ENCODE results near the gene DAB1.

The DAB1 gene

DNA sequence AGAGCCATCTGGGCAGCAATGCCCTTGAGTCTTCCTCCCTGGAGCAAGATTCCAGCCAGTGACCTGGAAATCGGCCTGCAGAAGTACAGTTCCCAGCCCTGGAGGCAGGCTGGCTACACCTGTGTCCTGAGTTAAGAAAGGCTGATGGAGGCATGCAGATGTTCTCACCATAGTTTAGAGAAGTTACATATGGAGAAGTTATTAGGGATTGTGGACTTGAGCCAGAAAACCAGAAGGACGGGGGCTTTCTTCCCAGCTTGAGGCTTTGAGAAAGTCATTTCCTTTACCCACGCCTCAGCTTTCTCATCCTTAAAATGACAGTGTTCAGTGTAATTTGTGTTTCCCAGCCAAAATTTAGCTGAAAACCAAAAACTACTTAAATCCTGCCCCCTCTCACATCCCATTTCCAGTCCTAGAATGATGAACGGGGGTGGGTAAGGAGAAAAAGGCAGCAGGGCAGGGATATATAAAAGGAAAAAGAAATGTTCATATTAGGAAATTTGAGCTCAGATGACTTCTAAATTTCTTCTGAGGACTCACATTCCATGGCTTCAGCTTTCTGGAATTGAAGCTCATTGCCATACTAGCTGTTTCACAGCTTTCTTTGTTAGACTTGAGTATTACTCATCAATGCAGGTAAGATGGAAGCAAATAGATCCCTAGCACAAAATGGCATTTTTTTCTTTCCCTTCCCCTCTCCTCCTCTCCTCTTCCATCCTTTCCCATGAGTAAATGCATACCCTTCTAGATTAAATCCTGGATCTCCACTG lies 443.7 kb downstream of the DAB1 start:
- H3K4me3 ChIP-seq (ENCODE audit: low read depth, low read length) = no peak overlapping the region
- in situ Hi-C loops (cut with HindIII; ENCODE audit: low sequenced_read_pairs) = no loop called here
- TF ChIP-seq, protein P1, sequence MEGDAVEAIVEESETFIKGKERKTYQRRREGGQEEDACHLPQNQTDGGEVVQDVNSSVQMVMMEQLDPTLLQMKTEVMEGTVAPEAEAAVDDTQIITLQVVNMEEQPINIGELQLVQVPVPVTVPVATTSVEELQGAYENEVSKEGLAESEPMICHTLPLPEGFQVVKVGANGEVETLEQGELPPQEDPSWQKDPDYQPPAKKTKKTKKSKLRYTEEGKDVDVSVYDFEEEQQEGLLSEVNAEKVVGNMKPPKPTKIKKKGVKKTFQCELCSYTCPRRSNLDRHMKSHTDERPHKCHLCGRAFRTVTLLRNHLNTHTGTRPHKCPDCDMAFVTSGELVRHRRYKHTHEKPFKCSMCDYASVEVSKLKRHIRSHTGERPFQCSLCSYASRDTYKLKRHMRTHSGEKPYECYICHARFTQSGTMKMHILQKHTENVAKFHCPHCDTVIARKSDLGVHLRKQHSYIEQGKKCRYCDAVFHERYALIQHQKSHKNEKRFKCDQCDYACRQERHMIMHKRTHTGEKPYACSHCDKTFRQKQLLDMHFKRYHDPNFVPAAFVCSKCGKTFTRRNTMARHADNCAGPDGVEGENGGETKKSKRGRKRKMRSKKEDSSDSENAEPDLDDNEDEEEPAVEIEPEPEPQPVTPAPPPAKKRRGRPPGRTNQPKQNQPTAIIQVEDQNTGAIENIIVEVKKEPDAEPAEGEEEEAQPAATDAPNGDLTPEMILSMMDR (IDR thresholded peaks at IDR 0.05; ENCODE audit: low read depth, low read length, missing control alignments) = no peak
- DNase-seq (ENCODE audit: low read depth) = no peak

DNA sequence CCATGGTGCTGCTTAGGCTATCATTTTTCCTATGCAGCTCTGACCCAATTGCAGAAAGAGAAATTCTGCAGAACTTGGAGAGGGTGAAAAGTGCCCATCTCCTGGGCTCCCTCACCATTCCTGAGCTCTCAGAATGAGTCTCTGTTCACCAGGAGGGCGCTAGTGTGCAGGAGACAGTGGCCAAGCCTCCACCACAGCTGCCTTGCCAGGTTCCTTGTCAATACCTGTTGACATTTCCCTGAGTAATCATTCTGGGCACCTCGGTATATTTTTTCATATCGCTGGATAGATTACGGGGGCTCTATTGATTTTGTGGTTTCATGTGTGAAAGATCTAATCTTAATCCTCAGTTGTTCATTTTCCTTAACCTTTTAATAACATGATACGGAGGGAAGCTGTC lies 445.0 kb downstream of the DAB1 start:
- no peak for DNase-seq (ENCODE audit: low read depth)
- TF ChIP-seq, protein P1 (IDR thresholded peaks at IDR 0.05; ENCODE audit: low read depth, low read length, missing control alignments) = no peak
- in situ Hi-C loops (cut with HindIII; ENCODE audit: low sequenced_read_pairs) = no loop called here
- H3K4me3 ChIP-seq (ENCODE audit: low read depth, low read length) = no peak overlapping the region

DNA sequence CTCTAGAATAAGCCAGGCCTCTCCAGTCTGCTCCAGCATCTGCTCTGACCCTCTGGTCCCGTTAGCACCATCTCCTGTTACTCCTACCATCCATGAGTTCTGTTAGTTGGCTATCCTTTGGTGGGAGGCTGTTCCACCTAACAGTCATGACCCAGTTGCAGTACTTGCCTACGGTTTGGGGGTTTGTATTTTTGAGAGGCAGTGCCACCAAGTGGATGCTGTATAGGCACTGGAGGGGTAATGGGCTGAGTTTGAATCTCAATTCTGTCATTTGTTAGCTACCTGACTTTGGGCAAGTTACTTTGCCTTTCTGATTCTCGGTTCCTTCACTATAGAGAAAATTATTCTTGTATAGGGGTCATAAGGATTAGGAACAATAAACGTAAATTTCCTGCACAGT lies 445.9 kb downstream of the DAB1 start:
- TF ChIP-seq, protein P1 (IDR thresholded peaks at IDR 0.05; ENCODE audit: low read depth, low read length, missing control alignments) = no peak
- DNase-seq (ENCODE audit: low read depth) = no peak
- H3K4me3 ChIP-seq (ENCODE audit: low read depth, low read length) = no peak overlapping the region
- in situ Hi-C loops (cut with HindIII; ENCODE audit: low sequenced_read_pairs) = no loop called here

DNA sequence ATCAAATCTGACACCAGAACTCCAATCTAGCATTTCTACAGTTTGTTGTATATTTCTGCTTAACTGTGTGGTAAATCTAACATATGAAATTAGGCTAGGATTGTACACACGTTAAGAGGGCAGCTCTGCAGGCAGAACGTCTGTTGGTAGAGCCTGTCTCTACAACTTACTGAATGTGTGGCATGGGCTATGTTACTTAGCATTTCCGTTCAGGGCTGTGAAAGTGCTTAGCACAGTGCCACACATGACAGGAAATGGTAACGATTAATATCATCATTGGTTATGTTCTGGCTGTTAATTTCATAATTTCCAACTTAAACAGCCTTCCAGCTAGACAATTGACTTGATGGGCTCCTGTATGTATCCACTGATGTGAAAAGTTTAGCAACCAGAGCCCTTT lies 448.4 kb downstream of the DAB1 start:
- TF ChIP-seq, protein P1 (IDR thresholded peaks at IDR 0.05; ENCODE audit: low read depth, low read length, missing control alignments) = no peak
- no peak overlapping the region for H3K4me3 ChIP-seq (ENCODE audit: low read depth, low read length)
- DNase-seq (ENCODE audit: low read depth) = no peak
- in situ Hi-C loops (cut with HindIII; ENCODE audit: low sequenced_read_pairs) = no loop called here

DNA sequence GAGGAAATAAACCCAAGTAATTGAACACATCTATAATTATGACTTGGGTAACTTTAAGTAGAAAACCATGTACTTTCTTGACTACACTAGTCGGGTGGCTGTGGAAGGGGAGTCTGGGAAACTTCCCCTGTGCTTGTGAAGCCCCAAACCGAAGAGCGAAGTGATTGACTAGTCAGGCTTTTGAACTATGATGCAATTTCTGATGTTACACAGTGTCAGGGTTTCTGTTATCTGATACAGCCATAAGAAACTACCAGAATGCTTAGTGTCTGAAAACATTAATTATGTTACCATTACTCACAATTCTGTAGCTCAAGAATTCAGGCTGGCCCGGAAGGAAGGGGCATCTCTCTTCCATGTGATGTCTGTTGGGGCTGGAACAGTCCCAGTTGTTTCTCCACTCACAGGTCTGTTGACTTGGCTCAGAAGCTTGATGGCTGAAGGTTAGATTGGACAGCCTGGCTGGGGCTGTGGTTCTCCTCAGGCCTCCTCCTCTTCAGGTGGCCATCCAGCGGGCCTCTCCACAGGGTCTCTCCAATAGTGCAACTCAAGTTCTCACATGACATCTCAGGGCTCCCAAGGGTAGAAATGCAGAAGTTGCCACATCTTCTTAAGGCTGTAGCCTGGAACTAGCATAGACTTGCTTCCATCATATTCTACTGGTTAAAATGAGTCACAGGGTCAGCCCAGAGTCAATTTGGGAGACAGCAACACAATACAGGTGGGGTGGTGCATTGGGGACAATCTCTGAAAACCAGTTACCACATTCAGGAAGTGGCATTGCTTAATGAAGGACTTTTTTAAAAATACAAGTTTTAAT lies 449.7 kb downstream of the DAB1 start:
- no peak overlapping the region for H3K4me3 ChIP-seq (ENCODE audit: low read depth, low read length)
- in situ Hi-C loops (cut with HindIII; ENCODE audit: low sequenced_read_pairs) = no loop called here
- TF ChIP-seq, protein P1 (IDR thresholded peaks at IDR 0.05; ENCODE audit: low read depth, low read length, missing control alignments) = no peak
- no peak for DNase-seq (ENCODE audit: low read depth)

DNA sequence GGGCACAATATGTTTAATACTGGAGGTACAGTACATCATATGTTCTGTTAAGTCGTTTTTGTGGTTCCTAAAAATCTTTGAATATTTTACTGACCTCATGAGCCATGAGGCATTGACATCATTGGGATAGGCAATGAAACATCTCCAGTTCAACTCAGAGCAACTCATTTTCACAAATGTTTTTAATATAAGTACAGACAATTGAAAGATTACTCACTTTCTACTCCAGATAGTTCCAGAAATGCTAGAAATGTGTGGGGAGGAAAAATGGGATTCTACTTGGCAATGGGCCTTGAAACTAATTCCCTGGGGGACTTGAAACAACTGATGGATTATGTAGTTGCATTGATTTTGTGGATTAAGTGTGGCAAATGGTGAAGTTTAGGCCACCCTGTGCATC lies 450.9 kb downstream of the DAB1 start:
- in situ Hi-C loops (cut with HindIII; ENCODE audit: low sequenced_read_pairs) = no loop called here
- TF ChIP-seq, protein P1 (IDR thresholded peaks at IDR 0.05; ENCODE audit: low read depth, low read length, missing control alignments) = no peak
- H3K4me3 ChIP-seq (ENCODE audit: low read depth, low read length) = no peak overlapping the region
- no peak for DNase-seq (ENCODE audit: low read depth)
